Body of pancreas (tissue), 4 donors: Measurements from ENCODE around the gene PIEZO1. TPM values are rescaled to one million over a fixed set of nuclear protein-coding genes. Genes with fewer than 3 reads are reported as not detected.

Source experiments
- ATAC-seq: fragments of 150-250 bp; one replicate; pipeline ENCODE4 v1.9.1; 2016
- DNase-seq, 4 donors: peaks; one replicate each; pipeline ENCODE4 v3.0.0-alpha.2; 2019
- H3K27ac ChIP-seq, 4 donors: fragments of 200-600 bp; sonication (generic); 1 replicate in 3 of 4; 2 replicates in 1 of 4; pipeline versions ENCODE4 v1.5.1 to v1.6.1; 2016 to 2019; ENCODE audit warnings: mild to moderate bottlenecking in 1 of 4, mixed read lengths in 1 of 4, moderate library complexity in 1 of 4
- H3K27me3 ChIP-seq, 2 donors: fragments of 200-600 bp; sonication (generic); one replicate each; pipeline ENCODE4 v1.6.0; 2016; ENCODE audit warnings: mild to moderate bottlenecking in 1 of 2
- H3K36me3 ChIP-seq, 2 donors: fragments of 200-600 bp; sonication (generic); replicated peaks in 1 of 2; 2 replicates each; pipeline ENCODE4 v1.5.1; 2016; ENCODE audit warnings: low read depth in 2 of 2; ENCODE audit not compliant: insufficient read depth in 1 of 2
- H3K4me1 ChIP-seq: fragments of 200-600 bp; sonication (generic); one replicate; pipeline ENCODE4 v1.6.0; 2016
- H3K4me3 ChIP-seq, 2 donors: fragments of 200-600 bp; sonication (generic); 1 replicate in 1 of 2; 2 replicates in 1 of 2; pipeline ENCODE4 v1.5.1; 2016 to 2019
- H3K9me3 ChIP-seq, 3 donors: fragments of 200-600 bp; sonication (generic); 1 replicate in 2 of 3; 2 replicates in 1 of 3; pipeline ENCODE4 v1.5.1; 2016
- POLR2A ChIP-seq, 3 donors: fragments of 450-650 bp; IDR thresholded peaks; one replicate each; pipeline ENCODE4 v1.6.1; 2016; ENCODE audit warnings: antibody characterized with exemption in 3 of 3, mild to moderate bottlenecking in 2 of 3
- WGBS, 2 donors: methylation state at CpG; one replicate each; pipeline ENCODE4 v1.1.5; 2017; 5-methylcytosine and 5-hydroxymethylcytosine counted together
- intact Hi-C: fragments of 100-400 bp; cut with DNase I; formaldehyde crosslinking; loops from one replicate; pipeline ENCODE4 v1.15.1; 2023
- total RNA-seq, 2 donors: library from RNA; depleted of rRNA; stranded (reverse); fragments of >200 nt; gene quantifications; one replicate each; pipeline ENCODE4 v1.1.0, GENCODE V29; 2016
- TF ChIP-seq, protein P1 (sequence below), 7 experiments: fragments of 450-650 bp in 4 of 7; fragments of 200-600 bp in 3 of 7; sonication (generic) in 3 of 7; IDR thresholded peaks; one replicate each; pipeline ENCODE4 v1.5.1; 2016 to 2019; ENCODE audit warnings: antibody characterized with exemption in 7 of 7

The PIEZO1 gene
- total RNA-seq, 2 donors from 2014 or later: 61.0 to 269 TPM

- 84 to 85% methylated on average over 4 to 19 of the region's 21 CpGs for WGBS, 2 donors
- DNase-seq (no peak), ATAC-seq (no peak)
- Histone ChIP-seq H3K27me3 (no peaks in the 10 kb centered on the region), H3K9me3 (no peaks in the 10 kb centered on the region), H3K4me1 (peaks cover 9% of the 10 kb centered on the region), H3K27ac (no peak overlapping the region), H3K4me3 (no peak overlapping the region), H3K36me3 (peaks cover 0 to 5% of the 10 kb centered on the region in 2 donors)
- intact Hi-C loops: loop anchor here (5.0 kb wide), 1 partner anchor 426 kb away; no protein-coding TSS in a partner anchor
- no peak for TF ChIP-seq POLR2A (IDR thresholded peaks at IDR 0.05)
- TF ChIP-seq, protein P1, sequence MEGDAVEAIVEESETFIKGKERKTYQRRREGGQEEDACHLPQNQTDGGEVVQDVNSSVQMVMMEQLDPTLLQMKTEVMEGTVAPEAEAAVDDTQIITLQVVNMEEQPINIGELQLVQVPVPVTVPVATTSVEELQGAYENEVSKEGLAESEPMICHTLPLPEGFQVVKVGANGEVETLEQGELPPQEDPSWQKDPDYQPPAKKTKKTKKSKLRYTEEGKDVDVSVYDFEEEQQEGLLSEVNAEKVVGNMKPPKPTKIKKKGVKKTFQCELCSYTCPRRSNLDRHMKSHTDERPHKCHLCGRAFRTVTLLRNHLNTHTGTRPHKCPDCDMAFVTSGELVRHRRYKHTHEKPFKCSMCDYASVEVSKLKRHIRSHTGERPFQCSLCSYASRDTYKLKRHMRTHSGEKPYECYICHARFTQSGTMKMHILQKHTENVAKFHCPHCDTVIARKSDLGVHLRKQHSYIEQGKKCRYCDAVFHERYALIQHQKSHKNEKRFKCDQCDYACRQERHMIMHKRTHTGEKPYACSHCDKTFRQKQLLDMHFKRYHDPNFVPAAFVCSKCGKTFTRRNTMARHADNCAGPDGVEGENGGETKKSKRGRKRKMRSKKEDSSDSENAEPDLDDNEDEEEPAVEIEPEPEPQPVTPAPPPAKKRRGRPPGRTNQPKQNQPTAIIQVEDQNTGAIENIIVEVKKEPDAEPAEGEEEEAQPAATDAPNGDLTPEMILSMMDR (IDR thresholded peaks at IDR 0.05): no peak
Measured at GRCh38 chr16:88736088-88736487, 48.9 kb downstream of the PIEZO1 start.

- DNase-seq (no peak), ATAC-seq (no peak)
- intact Hi-C loops: loop anchor here (5.0 kb wide), 1 partner anchor 427 kb away; no protein-coding TSS in a partner anchor
- Histone ChIP-seq H3K4me1 (peaks cover 9% of the 10 kb centered on the region), H3K9me3 (no peaks in the 10 kb centered on the region), H3K27ac (no peak overlapping the region), H3K27me3 (no peaks in the 10 kb centered on the region), H3K4me3 (no peak overlapping the region), H3K36me3 (peaks cover 0 to 5% of the 10 kb centered on the region in 2 donors)
- TF ChIP-seq, protein P1 (IDR thresholded peaks at IDR 0.05): no peak
- no peak for TF ChIP-seq POLR2A (IDR thresholded peaks at IDR 0.05)
- 51 to 83% methylated on average over 6 to 10 of the region's 10 CpGs for WGBS, 2 donors
Measured at GRCh38 chr16:88735616-88736015, 49.4 kb downstream of the PIEZO1 start.

DNA sequence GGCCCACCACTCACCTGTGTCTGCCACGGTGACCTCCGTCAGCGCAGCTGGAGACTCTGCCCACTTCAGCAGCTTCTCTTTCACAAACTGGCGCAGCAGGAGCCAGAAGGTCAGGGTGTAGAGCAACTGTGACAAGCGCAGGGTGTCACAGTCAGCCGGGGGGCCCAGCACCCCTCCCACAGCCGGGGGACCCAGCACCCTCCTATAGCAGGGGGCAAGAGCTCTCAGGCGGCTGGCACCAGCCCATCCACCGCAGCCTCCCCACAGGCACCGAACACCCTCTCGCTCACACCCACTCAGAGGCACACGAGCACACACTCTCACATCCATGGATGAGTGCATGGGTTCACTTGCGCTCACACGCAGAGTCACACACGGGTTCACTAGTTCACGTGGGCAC lies 49.9 kb downstream of the PIEZO1 start:
- Histone ChIP-seq H3K36me3 (peaks cover 0 to 5% of the 10 kb centered on the region in 2 donors), H3K4me1 (peaks cover 9% of the 10 kb centered on the region), H3K27me3 (no peaks in the 10 kb centered on the region), H3K27ac (no peak overlapping the region), H3K4me3 (no peak overlapping the region), H3K9me3 (no peaks in the 10 kb centered on the region)
- DNase-seq (no peak), ATAC-seq (no peak)
- 76 to 80% methylated on average over 5 to 12 of the region's 16 CpGs for whole genome bisulfite sequencing, 2 donors
- intact Hi-C loops: loop anchor here (5.0 kb wide), 1 partner anchor 427 kb away; no protein-coding TSS in a partner anchor
- TF ChIP-seq, protein P1 (IDR thresholded peaks at IDR 0.05): no peak
- no peak for TF ChIP-seq POLR2A (IDR thresholded peaks at IDR 0.05)

DNA sequence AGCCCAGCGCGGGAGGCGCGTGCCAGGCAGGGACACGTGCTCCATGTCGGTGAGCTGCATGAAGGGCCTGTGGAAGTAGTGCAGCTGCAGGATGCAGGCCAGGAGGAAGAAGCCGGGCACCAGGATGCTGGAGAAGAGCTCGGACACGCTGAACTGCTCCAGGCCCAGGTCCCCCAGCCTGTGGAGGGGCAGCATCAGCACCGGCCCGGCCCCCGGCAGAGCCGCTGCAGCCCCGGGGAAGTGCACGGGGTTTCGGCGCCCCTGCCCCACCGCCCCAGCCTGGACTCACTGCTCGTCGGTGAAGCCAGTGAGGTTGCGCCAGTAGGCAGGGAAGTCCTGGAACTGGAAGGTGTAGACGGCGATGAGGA lies 50.7 kb downstream of the PIEZO1 start:
- no peak for ATAC-seq
- intact Hi-C loops: no loop called here

More for the DNA sequence above, 50.7 kb downstream of the PIEZO1 start:
- 86 to 88% methylated on average over 5 to 23 of the region's 23 CpGs for WGBS, 2 donors
- DNase-seq: no peak
- H3K9me3 ChIP-seq: no peaks in the 10 kb centered on the region
- no peaks in the 10 kb centered on the region for H3K27me3 ChIP-seq
- peaks cover 9% of the 10 kb centered on the region for H3K4me1 ChIP-seq
- H3K36me3 ChIP-seq: peaks cover 0 to 5% of the 10 kb centered on the region in 2 donors
- TF ChIP-seq, protein P1 (IDR thresholded peaks at IDR 0.05): no peak
- no peak for TF ChIP-seq POLR2A (IDR thresholded peaks at IDR 0.05)
- no peak overlapping the region for H3K4me3 ChIP-seq
- H3K27ac ChIP-seq: no peak overlapping the region
